Epithelial cell of esophagus (primary cell): Measurements from ENCODE around the gene SLC22A15.
"Not testable (repeated sequence)": the region's sequence is repeated elsewhere in the genome, so short reads cannot be mapped to it uniquely, and the experiment has no call there.

Experiments
- DNase-seq: peaks from one replicate; pipeline ENCODE4 v3.0.0; 2010; ENCODE audit warnings: low read depth
- H3K4me3 ChIP-seq: 2 replicates; pipeline ENCODE4 v1.5.1; 2011; ENCODE audit warnings: mild to moderate bottlenecking, low read length, control low read depth
- TF ChIP-seq, protein P1 (sequence below): IDR thresholded peaks from 2 replicates; pipeline ENCODE4 v1.5.1; 2011; ENCODE audit warnings: low read depth, mild to moderate bottlenecking, low read length, control low read depth, inconsistent platforms; ENCODE audit not compliant: insufficient read depth; ENCODE audit errors: missing control alignments

Gene SLC22A15

DNA sequence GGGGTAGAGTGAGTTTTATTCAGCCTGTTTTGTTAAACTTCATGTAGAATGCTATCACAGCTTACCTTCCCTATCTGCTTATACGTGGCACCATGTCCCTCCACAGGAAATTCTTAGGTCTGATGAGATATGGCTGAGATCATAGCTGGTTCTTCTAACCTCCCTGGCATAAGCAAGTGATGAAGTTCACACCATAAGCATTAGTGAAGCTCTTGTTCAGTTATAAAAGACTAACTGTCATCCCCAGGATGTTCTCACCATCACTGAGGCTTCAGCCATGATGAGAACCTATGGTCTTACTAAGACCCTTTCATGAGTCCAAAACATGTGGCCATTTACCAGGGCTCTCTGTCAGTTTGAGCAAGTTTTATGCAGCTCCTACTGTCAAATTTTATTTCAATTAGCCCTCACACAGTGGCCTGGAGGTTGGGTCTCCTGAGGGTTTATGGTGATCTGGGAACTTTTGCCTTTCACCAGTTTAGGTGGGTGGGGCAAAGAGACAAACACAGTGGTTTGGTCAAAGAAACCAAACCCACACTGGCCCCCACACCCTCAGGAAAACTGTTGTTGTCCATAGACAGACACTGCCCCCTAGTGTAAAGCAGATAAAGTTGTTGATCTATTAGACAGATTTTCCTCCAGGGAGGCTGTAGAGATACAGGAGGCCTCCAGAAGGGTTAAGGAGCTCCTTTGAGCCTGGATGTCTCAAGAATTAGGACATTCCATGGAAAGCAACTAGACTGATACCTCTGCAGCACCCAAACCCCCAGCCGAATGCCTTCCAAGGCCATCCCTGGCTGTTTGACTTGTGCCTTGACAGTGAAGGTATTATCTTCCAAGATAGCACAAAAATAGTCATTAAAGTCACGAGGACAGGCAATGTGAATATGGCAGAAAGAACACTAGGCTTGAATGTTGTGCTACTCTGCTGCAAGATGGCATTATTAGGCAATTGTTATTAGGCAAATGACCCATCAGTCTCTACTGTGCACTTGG is 5.0 kb downstream of the SLC22A15 start:
- DNase-seq: peak; percentile 62
- TF ChIP-seq, protein P1, sequence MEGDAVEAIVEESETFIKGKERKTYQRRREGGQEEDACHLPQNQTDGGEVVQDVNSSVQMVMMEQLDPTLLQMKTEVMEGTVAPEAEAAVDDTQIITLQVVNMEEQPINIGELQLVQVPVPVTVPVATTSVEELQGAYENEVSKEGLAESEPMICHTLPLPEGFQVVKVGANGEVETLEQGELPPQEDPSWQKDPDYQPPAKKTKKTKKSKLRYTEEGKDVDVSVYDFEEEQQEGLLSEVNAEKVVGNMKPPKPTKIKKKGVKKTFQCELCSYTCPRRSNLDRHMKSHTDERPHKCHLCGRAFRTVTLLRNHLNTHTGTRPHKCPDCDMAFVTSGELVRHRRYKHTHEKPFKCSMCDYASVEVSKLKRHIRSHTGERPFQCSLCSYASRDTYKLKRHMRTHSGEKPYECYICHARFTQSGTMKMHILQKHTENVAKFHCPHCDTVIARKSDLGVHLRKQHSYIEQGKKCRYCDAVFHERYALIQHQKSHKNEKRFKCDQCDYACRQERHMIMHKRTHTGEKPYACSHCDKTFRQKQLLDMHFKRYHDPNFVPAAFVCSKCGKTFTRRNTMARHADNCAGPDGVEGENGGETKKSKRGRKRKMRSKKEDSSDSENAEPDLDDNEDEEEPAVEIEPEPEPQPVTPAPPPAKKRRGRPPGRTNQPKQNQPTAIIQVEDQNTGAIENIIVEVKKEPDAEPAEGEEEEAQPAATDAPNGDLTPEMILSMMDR: peak; percentile 75

GRCh38 chr1:115982400-115982799 is 6.1 kb downstream of the SLC22A15 start:
- TF ChIP-seq, protein P1: no peak
- no peak for DNase-seq

More for the DNA sequence above, 5.0 kb downstream of the SLC22A15 start:
- H3K4me3 ChIP-seq: no peak overlapping the region

GRCh38 chr1:115983584-115983983 is 7.3 kb downstream of the SLC22A15 start:
- no peak for DNase-seq
- no peak overlapping the region for H3K4me3 ChIP-seq
- TF ChIP-seq, protein P1: no peak

More at GRCh38 chr1:115982400-115982799, 6.1 kb downstream of the SLC22A15 start:
- no peak overlapping the region for H3K4me3 ChIP-seq

DNA sequence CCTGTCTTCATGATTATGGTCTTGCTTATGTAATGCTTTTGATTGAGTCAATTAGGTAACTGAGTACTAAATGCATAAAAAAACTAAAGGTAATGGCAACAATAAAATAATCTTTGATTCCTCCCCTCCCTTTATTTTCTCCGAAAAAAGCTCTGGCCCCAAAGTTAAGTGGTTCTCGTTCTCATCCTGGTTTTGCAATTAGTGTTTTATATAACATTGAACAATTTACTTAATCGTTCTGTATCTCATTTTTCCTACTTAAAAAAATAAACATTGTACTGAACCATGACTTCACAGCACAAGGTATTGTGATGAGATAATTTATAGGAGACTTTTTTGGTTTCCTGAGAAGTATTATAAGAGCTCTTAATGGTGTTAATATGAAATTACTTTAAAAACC is 11.3 kb downstream of the SLC22A15 start:
- no peak overlapping the region for H3K4me3 ChIP-seq

DNA sequence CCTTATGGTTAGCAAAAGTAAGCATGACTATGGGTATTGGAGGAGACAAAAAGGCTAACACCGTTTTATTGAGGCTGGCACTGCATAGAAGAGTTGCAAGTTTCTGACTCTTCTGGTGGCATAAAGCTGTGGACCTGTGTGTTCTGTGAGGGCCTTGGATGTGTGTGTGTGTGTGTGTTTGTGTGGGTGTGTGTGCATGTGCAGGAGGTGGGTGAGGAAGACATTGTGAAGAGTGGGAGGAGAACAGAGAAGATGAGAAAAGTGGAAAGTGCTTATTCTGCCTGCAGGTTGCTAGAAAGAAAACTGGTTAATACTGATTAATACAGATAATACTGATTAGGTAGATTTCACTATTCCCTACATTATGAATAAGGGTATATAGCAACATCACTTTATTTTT is 12.6 kb downstream of the SLC22A15 start:
- TF ChIP-seq, protein P1: no peak
- no peak for DNase-seq
- no peak overlapping the region for H3K4me3 ChIP-seq

More for the DNA sequence above, 11.3 kb downstream of the SLC22A15 start:
- DNase-seq: no peak
- TF ChIP-seq, protein P1: no peak

DNA sequence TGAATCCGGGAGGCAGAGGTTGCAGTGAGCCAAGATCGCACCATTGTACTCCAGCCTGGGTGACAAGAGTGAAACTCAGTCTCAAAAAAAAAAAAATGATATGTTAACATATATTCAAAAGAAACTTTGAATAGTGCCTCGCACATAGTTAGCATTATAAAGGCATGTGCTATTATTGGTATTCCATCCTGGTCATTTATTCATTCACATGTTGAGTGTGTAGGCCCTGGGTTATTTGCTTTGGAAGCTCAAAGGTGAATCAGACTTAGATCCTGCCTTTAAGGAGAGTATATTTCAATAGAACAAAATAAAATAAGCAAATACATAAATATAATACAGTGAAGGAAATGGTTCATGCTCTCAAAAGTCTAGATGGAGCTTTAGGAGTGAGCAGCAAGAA is 13.4 kb downstream of the SLC22A15 start:
- TF ChIP-seq, protein P1: no peak

GRCh38 chr1:115991909-115992308 is 15.6 kb downstream of the SLC22A15 start:
- TF ChIP-seq, protein P1: no peak
- H3K4me3 ChIP-seq: no peak overlapping the region
- no peak for DNase-seq

More for the DNA sequence above, 13.4 kb downstream of the SLC22A15 start:
- DNase-seq: no peak
- H3K4me3 ChIP-seq: no peak overlapping the region

- DNase-seq, H3K4me3 ChIP-seq: not testable (repeated sequence)
These were observed 21.6 kb downstream of the SLC22A15 start for GRCh38 chr1:115997921-115998320.
